H1 (cell line): ENCODE measurements around the gene MAF. TPM values are rescaled to one million over a fixed set of nuclear protein-coding genes. Genes with fewer than 3 reads are reported as not detected.

Experiments used
- CTCF ChIA-PET: fragments of 300-600 bp; sonication (Branson Sonifier 250); formaldehyde crosslinking; loops from one replicate; lab custom pipeline; 2021; ENCODE audit not compliant: partially characterized antibody; lab: Charles Lee
- POLR2A ChIA-PET: fragments of 300-600 bp; sonication (Branson Sonifier 250); formaldehyde crosslinking; loops from one replicate; lab custom pipeline; 2021; ENCODE audit warnings: inconsistent platforms; ENCODE audit not compliant: partially characterized antibody; lab: Charles Lee
- DNase-seq, 2 experiments: peaks; one replicate each; pipeline versions ENCODE4 v3.0.0 to v3.0.0-alpha.2; 2010 to 2022; ENCODE audit warnings: low spot score in 2 of 2, low read depth in 1 of 2, mixed read lengths in 1 of 2
- FAIRE-seq: peaks from 2 replicates; lab custom pipeline; 2011; peaks lifted over from hg19 to GRCh38; lab: Jason Lieb, UNC
- H2AFZ ChIP-seq: 2 replicates; pipeline ENCODE4 v1.8.1; 2012; ENCODE audit warnings: low read length, inconsistent platforms
- H2AK5ac ChIP-seq: 2 replicates; pipeline ENCODE4 v1.6.1; 2013; ENCODE audit warnings: low read depth, low read length
- H2BK120ac ChIP-seq: replicated peaks from 2 replicates; pipeline ENCODE3; 2013; ENCODE audit warnings: low read depth, low read length, inconsistent platforms
- H2BK12ac ChIP-seq: 2 replicates; pipeline ENCODE4 v1.6.1; 2013; ENCODE audit warnings: low read depth, low read length
- H2BK15ac ChIP-seq: 2 replicates; pipeline ENCODE4 v1.6.1; 2013; ENCODE audit warnings: low read length
- H2BK20ac ChIP-seq: 2 replicates; pipeline ENCODE4 v1.6.1; 2013; ENCODE audit warnings: low read length
- H2BK5ac ChIP-seq: 2 replicates; pipeline ENCODE4 v1.6.1; 2013; ENCODE audit warnings: low read depth, low read length
- H3K14ac ChIP-seq: 2 replicates; pipeline ENCODE4 v1.6.1; 2013; ENCODE audit warnings: inconsistent platforms; ENCODE audit not compliant: insufficient read length
- H3K18ac ChIP-seq: 2 replicates; pipeline ENCODE4 v1.6.1; 2013; ENCODE audit warnings: low read length; ENCODE audit errors: extremely low read depth
- H3K23ac ChIP-seq: 2 replicates; pipeline ENCODE4 v1.6.1; 2013; ENCODE audit warnings: inconsistent platforms; ENCODE audit not compliant: insufficient read length
- H3K23me2 ChIP-seq: 2 replicates; pipeline ENCODE4 v1.6.1; 2013; ENCODE audit warnings: low read depth, low read length
- H3K27ac ChIP-seq: 2 replicates; pipeline ENCODE4 v1.6.1; 2011; ENCODE audit warnings: low read depth, low read length, inconsistent platforms
- H3K27me3 ChIP-seq, 4 experiments: replicated peaks in 1 of 4; 1 replicate in 1 of 4; 2 replicates in 3 of 4; pipeline versions ENCODE4 v1.6.1 to v1.8.1; 2011 to 2013; ENCODE audit warnings: low read length in 3 of 4, mild to moderate bottlenecking in 3 of 4, inconsistent platforms in 2 of 4, mixed read lengths in 2 of 4, moderate library complexity in 1 of 4; ENCODE audit not compliant: control insufficient read depth in 3 of 4, insufficient read depth in 3 of 4; ENCODE audit errors: extremely low read depth in 1 of 4
- H3K36me3 ChIP-seq, 4 experiments: 2 replicates each; pipeline versions ENCODE4 v1.6.1 to v1.8.1; 2011 to 2013; ENCODE audit warnings: mild to moderate bottlenecking in 4 of 4, low read length in 3 of 4, moderate library complexity in 2 of 4, control low read depth in 1 of 4, inconsistent platforms in 1 of 4; ENCODE audit not compliant: insufficient read depth in 4 of 4, control insufficient read depth in 2 of 4
- H3K4ac ChIP-seq: replicated peaks from 2 replicates; pipeline ENCODE3; 2013; ENCODE audit warnings: low read length, low read depth, mixed read lengths, inconsistent platforms; ENCODE audit not compliant: insufficient read length
- H3K4me1 ChIP-seq, 4 experiments: replicated peaks in 1 of 4; 1 replicate in 1 of 4; 2 replicates in 3 of 4; pipeline versions ENCODE4 v1.6.1 to v1.8.1; 2011 to 2013; ENCODE audit warnings: low read length in 3 of 4, inconsistent platforms in 2 of 4, mixed read lengths in 1 of 4; ENCODE audit not compliant: insufficient read depth in 4 of 4, control insufficient read depth in 3 of 4
- H3K4me2 ChIP-seq, 2 experiments: 2 replicates each; pipeline versions ENCODE4 v1.6.1 to v1.8.1; 2011 to 2013; ENCODE audit warnings: low read depth in 2 of 2, low read length in 2 of 2, control low read depth in 1 of 2, inconsistent platforms in 1 of 2, mild to moderate bottlenecking in 1 of 2; ENCODE audit not compliant: insufficient read depth in 1 of 2
- H3K4me3 ChIP-seq, 4 experiments: fragments of 200-600, 300-600 bp in 1 of 4; sonication (generic), shearing (Covaris generic), sonication (Bioruptor Twin) in 1 of 4; 2 replicates each; pipeline versions ENCODE4 v1.5.1 to v1.8.1; 2011 to 2016; ENCODE audit warnings: low read length in 4 of 4, low read depth in 3 of 4, control low read depth in 2 of 4, inconsistent platforms in 2 of 4, mild to moderate bottlenecking in 2 of 4, mixed read lengths in 1 of 4, moderate library complexity in 1 of 4; ENCODE audit not compliant: insufficient read depth in 2 of 4; ENCODE audit errors: extremely low read depth in 1 of 4
- H3K56ac ChIP-seq: replicated peaks from 2 replicates; pipeline ENCODE3; 2013; ENCODE audit warnings: low read depth, mild to moderate bottlenecking, mixed read lengths, low read length, inconsistent platforms; ENCODE audit not compliant: insufficient read length
- H3K79me1 ChIP-seq: 2 replicates; pipeline ENCODE4 v1.6.1; 2013; ENCODE audit warnings: low read depth, low read length, control low read depth
- H3K79me2 ChIP-seq, 2 experiments: 2 replicates each; pipeline versions ENCODE4 v1.6.1 to v1.8.1; 2012 to 2013; ENCODE audit warnings: low read length in 2 of 2, mild to moderate bottlenecking in 2 of 2, inconsistent platforms in 1 of 2; ENCODE audit not compliant: insufficient read depth in 2 of 2, control insufficient read depth in 1 of 2
- H3K9ac ChIP-seq, 4 experiments: replicated peaks in 1 of 4; 1 replicate in 1 of 4; 2 replicates in 3 of 4; pipeline versions ENCODE4 v1.6.1 to v1.8.1; 2011 to 2013; ENCODE audit warnings: low read depth in 3 of 4, low read length in 3 of 4, control low read depth in 2 of 4, mild to moderate bottlenecking in 2 of 4, moderate library complexity in 2 of 4, inconsistent platforms in 1 of 4; ENCODE audit errors: extremely low read depth in 1 of 4
- H3K9me3 ChIP-seq, 2 experiments: 2 replicates each; pipeline versions ENCODE4 v1.6.1 to v1.8.1; 2012 to 2013; ENCODE audit warnings: mild to moderate bottlenecking in 2 of 2, moderate library complexity in 2 of 2, control low read depth in 1 of 2, inconsistent platforms in 1 of 2, low read depth in 1 of 2, low read length in 1 of 2, mixed read lengths in 1 of 2; ENCODE audit not compliant: insufficient read depth in 2 of 2
- H4K20me1 ChIP-seq, 2 experiments: replicated peaks in 1 of 2; 2 replicates each; pipeline versions ENCODE3 to v1.8.1; 2011 to 2013; ENCODE audit warnings: inconsistent platforms in 2 of 2, low read length in 2 of 2, mild to moderate bottlenecking in 1 of 2; ENCODE audit not compliant: insufficient read depth in 2 of 2, control insufficient read depth in 1 of 2
- H4K5ac ChIP-seq: 2 replicates; pipeline ENCODE4 v1.6.1; 2013; ENCODE audit warnings: low read length, low read depth, mixed read lengths, inconsistent platforms; ENCODE audit not compliant: insufficient read length
- H4K8ac ChIP-seq: 2 replicates; pipeline ENCODE4 v1.8.0; 2013; ENCODE audit warnings: mild to moderate bottlenecking, moderate library complexity, low read length, inconsistent platforms; ENCODE audit not compliant: insufficient read depth; ENCODE audit errors: extremely low read depth
- H4K91ac ChIP-seq: replicated peaks from 2 replicates; pipeline ENCODE3; 2013; ENCODE audit warnings: low read length, mixed read lengths, inconsistent platforms; ENCODE audit not compliant: insufficient read length
- SIN3A ChIP-seq, 2 experiments: IDR thresholded peaks in 1 of 2; conservative IDR thresholded peaks in 1 of 2; 2 replicates each; pipeline ENCODE4 v1.6.1; 2011 to 2012; ENCODE audit warnings: low read length in 2 of 2, improper control_type of control experiment in 1 of 2, low read depth in 1 of 2, mild to moderate bottlenecking in 1 of 2
- WGBS, 2 experiments: shearing (Covaris generic) in 1 of 2; methylation state at CpG; one replicate each; pipeline versions ENCODE4 v1.1.6 to v1.1.7; 2013 to 2015; ENCODE audit warnings: low lambda C conversion rate in 2 of 2, mixed read lengths in 2 of 2, inconsistent platforms in 1 of 2, low coverage in 1 of 2, missing lambda C conversion rate in 1 of 2; ENCODE audit not compliant: insufficient replicate concordance in 2 of 2, insufficient coverage in 1 of 2, insufficient read length in 1 of 2; ENCODE audit errors: extremely low coverage in 1 of 2, missing lambda C conversion rate in 1 of 2; 5-methylcytosine and 5-hydroxymethylcytosine counted together
- polyA plus RNA-seq, 7 experiments: library from polyadenylated mRNA; depleted of rRNA in 3 of 7; stranded (reverse) in 5 of 7; unstranded in 2 of 7; fragments of >200 nt in 5 of 7; fragments of 200-250 nt in 2 of 7; gene quantifications; 1 replicate in 5 of 7; 2 replicates in 1 of 7; 4 replicates in 1 of 7; pipeline versions ENCODE4 v1.2.1 to v1.2.3, GENCODE V29; 2011 to 2013; ENCODE audit warnings: missing spikeins in 2 of 7, mixed read lengths in 2 of 7
- total RNA-seq: library from RNA; stranded (reverse); fragmentation: NEBNext Ultra II Directional; extraction: Animal tissue kit (Norgen Biotek cat#: 25700); gene quantifications from 2 replicates; pipeline ENCODE4 v1.2.1, GENCODE V29; 2021

Gene MAF
- total and polyA plus RNA-seq, 2 of the 8 experiments (the other 6 are each of a cell fraction or from before 2014, with no cell fraction given), result 1.3 to 2.7 TPM

GRCh38 chr16:79628988-79629387 is 28.5 kb upstream of the MAF start:
- H3K4me2 ChIP-seq, result no peak overlapping the region
- H3K9ac ChIP-seq, result no peak overlapping the region
- no peak overlapping the region for H3K14ac ChIP-seq
- no peaks in the 10 kb centered on the region for H3K23me2 ChIP-seq
- no peak overlapping the region for H2BK20ac ChIP-seq
- no peaks in the 10 kb centered on the region for H4K20me1 ChIP-seq
- no peak overlapping the region for H2BK12ac ChIP-seq
- H3K27me3 ChIP-seq, result no peaks in the 10 kb centered on the region
- H2AK5ac ChIP-seq, result no peak overlapping the region
- H3K79me1 ChIP-seq, result no peaks in the 10 kb centered on the region
- H3K9me3 ChIP-seq, result no peaks in the 10 kb centered on the region
- H3K36me3 ChIP-seq, result no peaks in the 10 kb centered on the region
- ChIA-PET POLR2A (no interaction called here), CTCF (interaction anchor here (0.7 to 0.9 kb wide), 2 partner anchors 342 to 456 kb away, joined by 3 read pairs; no protein-coding TSS in a partner anchor)
- H4K5ac ChIP-seq, result no peak overlapping the region
- no peaks in the 10 kb centered on the region for H3K79me2 ChIP-seq
- WGBS, 2 experiments, result 93% methylated on average over 6 of the region's 6 CpGs; no CpG with 5 or more reads in 1 of the 2 experiments
- no peaks in the 10 kb centered on the region for H3K4me1 ChIP-seq
- H3K23ac ChIP-seq, result no peak overlapping the region
- H2BK120ac ChIP-seq, result no peak overlapping the region
- no peak overlapping the region for H4K8ac ChIP-seq
- H2BK5ac ChIP-seq, result no peak overlapping the region
- no peak overlapping the region for H2BK15ac ChIP-seq
- DNase-seq (no peak), FAIRE-seq (no peak)
- no peak overlapping the region for H3K27ac ChIP-seq
- no peak overlapping the region for H4K91ac ChIP-seq
- H2AFZ ChIP-seq, result no peak overlapping the region
- no peak overlapping the region for H3K4ac ChIP-seq
- H3K4me3 ChIP-seq, result no peak overlapping the region
- H3K18ac ChIP-seq, result no peak overlapping the region
- H3K56ac ChIP-seq, result no peak overlapping the region
- TF ChIP-seq SIN3A (conservative IDR thresholded peaks at IDR 0.05 in 1 of 2, IDR thresholded peaks at IDR 0.05 in 1 of 2; ENCODE audit: low read depth in 1 of 2, low read length in 2 of 2), result no peak
